GM21717 (cell line): Measurements from ENCODE around the gene HTR3B.
A peak's percentile ranks its signal among the peaks of the same experiment; 100 is the strongest.
"Not testable (repeated sequence)": the region's sequence is repeated elsewhere in the genome, so short reads cannot be mapped to it uniquely, and the experiment has no call there.

Experiments
- ATAC-seq: cut with Tn5 transposase; IDR thresholded peaks from one replicate; pipeline ENCODE4 v1.9.1; 2021; ENCODE audit warnings: mild to moderate bottlenecking, moderate library complexity; ENCODE audit not compliant: unreplicated experiment

Gene HTR3B, protein sequence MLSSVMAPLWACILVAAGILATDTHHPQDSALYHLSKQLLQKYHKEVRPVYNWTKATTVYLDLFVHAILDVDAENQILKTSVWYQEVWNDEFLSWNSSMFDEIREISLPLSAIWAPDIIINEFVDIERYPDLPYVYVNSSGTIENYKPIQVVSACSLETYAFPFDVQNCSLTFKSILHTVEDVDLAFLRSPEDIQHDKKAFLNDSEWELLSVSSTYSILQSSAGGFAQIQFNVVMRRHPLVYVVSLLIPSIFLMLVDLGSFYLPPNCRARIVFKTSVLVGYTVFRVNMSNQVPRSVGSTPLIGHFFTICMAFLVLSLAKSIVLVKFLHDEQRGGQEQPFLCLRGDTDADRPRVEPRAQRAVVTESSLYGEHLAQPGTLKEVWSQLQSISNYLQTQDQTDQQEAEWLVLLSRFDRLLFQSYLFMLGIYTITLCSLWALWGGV

DNA sequence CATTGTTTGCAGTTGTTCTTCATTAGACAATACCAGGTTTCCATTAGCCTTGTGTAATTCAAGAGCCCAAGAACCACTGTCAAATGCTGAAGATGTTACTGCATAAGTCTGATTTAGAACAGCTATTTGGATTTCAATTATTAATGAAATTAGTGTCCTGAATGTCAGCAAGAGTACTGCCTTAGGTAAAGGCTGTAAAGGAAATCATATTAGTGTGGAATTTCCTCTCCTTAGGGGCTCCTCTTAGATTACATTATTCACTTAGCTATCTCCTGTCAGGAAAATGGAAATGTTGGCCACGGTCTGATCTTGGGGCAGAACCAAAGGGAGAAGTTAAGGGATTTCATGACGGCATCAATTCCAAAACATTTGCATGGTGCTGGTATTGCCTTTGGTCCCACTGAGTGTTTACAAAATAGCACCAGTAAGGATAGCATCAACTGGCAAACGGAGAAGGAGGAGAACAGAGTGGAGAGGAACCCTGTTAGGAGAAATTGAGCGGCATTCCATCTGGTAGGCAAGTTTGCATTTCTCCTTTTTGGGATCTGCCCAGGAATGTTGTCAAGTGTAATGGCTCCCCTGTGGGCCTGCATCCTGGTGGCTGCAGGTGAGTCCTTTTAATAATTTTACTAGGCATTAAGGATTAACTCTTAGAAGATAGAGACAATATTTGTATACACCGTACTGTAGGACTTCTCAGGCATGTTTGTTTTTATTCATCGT is at the start of gene HTR3B:
HTR3B (plus strand) TSS at position 418 of the 723 bp plus-strand sequence; CDS start at position 556, 138 bp downstream.
- ATAC-seq, result no peak

DNA sequence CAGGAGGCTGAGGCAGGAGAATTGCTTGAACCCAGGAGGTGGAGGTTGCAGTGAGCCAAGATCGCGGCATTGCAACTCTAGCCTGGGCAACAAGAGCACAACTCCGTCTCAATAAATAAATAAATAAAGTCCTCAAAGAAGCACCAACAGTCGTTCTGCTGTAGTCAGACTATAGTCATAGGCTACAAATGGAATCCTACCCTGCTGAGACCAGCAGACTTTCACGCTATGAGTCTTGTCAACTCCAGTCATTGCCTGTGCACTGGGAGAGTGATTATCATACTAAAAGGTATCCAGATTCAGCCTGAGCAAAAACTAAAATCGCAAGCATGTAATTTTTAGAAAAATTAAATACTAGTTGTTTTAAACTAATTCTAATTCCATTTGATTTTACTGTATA is 48.8 kb upstream of the HTR3B start:
- no peak for ATAC-seq

DNA sequence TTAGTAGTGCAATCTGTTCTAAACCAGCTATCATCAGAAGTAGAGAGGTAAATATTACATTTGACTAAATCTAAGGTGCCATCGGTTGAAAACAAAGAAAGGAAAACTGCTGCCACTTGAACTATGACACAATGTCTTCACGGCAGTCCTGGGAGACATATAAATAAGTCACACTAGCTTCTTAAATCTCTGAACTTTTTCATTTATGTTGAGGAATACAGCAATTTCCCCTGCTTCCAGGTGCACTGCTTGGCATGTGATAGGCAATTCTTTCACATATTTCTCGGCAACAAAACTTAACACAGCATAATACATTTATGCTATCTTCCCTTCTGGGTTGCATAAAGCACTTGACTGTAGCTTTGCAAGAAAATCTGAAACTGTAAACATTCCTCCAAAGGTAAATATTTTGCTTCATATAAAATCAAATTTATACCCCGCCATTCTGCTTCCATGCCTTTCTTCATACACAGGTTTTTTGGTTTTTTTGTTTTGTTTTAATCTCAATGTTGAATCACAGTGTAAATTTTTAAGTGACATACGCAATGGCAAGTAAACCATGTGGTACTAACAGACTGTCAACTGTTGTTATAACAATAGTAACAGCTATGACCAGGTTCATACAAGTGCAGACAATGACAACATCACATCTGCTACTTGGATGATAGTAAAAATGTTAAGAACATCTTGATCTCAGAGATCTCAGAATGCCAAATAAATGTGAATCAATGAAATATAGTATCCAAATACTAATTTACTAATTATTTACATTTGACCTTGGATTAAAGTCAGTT is 47.4 kb upstream of the HTR3B start:
- no peak for ATAC-seq

DNA sequence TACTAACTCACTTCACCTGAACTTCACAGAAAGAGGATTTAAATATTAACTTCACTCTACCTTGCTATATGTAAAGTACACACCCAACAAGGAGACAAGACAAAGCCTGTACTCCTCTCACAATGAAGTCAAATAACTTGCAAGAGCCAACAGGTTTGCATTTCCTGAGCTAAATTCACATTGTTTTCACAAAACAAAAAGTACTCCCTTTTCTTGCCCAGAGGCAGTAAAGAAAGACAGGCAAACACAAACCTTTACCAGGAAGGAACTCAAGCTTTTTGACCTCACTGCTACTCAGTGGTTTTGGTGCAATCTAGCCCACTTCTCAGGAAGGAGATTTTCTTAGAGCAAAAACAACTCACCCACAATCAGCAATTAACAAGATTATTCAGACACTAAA is 44.9 kb upstream of the HTR3B start:
- ATAC-seq, result no peak

DNA sequence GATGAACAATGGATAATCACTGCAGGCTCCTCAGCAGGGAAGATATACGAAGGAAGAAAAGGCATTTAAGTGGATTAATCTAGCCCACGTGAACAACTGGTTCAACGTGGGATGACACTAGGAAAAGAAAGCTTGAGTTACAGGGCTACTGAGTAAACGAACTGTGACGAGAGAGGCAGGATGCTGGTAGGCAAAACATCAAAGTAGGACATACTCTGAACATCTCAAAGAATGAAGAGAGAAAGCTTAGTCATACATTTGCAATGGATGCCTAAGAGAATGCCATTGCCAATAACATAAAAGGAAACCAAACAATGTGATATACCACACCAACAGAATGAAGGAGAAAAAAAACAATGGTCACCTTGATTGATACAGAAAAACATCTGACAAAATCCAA is 42.2 kb upstream of the HTR3B start:
- no peak for ATAC-seq

DNA sequence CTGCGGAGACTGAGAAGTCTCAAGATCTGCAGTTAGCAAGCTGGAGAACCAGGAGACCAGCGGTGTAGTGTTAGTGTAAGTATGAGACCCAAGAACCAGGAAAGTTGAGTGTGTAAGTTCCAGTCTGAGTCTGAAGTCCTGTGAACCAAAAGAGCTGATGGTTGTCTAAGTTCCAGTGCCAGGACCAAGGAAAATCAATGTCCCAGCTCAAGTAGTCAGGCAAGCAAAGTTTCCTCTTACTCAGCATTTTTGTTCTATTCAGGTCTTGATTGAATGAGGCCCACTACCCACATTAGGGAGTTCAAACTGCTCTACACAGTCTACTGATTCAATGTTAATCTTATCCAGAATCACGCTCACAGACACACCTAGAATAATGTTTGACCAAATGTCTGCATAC is 40.2 kb upstream of the HTR3B start:
- ATAC-seq, result no peak

DNA sequence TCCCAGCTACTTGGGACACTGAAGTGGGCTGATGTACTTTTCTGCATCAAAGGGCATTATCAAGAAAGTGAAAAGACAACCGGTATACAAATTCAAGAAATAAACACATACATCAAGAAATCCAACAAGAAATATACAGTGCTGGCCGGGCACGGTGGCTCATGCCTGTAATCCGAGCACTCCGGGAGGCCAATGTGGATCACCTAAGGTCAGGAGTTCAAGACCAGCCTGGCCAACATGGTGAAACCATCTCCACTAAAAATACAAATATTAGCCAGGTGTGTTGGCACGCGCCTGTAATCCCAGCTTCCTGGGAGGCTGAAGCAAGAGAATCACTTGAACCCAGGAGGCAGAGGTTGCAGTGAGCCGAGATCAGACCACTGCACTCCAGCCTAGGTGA is 38.7 kb upstream of the HTR3B start:
- ATAC-seq, result no peak

DNA sequence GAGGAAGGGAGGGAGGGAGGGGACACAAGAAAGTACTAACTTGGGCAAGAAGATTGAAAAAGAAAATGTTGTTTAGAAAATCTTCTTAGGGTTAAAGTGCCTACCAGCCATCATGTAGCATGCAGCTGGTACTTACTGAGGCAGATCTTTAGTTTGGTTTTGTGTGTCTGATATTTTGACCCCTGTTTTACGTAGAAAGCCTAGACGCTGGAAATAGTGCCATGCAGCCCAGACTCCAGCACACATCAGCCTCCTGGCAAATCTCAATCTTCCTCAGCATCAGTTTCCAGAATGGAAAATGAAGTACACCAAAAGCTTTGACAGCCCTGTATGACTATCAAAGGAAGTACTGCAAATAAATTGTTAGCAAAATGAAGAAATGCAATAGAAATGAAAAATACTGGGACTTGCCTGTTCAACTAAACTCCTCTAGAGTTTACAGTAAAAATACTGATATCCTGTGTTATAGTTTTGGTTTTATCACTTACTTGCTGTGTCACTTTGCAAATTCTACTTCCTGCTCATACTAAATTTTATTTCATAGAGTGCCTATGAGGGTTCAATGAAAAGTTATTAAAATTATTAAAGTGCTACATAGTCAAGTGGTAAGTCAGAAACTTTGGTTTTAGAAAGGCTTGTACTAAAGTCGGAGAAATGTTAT is 36.6 kb upstream of the HTR3B start:
- ATAC-seq, result no peak

DNA sequence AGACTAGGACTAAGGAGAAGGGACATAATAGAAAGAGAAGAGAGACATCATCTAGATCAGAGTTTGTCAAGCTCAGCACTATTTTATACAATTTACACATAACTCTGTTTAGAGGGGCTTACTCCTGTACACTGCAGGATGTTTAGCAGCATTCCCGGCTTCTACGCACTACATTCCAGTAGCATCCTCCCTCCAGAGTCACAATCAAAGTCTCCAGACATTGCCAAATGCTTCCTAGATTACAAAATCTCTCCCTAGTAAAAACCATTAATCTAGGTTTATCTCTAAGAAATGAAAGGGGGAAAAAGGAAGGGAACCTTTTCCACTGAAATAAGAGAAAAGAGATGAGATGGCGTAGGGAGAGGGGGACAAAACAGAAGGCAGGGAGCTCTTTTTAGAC is 33.3 kb upstream of the HTR3B start:
- no peak for ATAC-seq

DNA sequence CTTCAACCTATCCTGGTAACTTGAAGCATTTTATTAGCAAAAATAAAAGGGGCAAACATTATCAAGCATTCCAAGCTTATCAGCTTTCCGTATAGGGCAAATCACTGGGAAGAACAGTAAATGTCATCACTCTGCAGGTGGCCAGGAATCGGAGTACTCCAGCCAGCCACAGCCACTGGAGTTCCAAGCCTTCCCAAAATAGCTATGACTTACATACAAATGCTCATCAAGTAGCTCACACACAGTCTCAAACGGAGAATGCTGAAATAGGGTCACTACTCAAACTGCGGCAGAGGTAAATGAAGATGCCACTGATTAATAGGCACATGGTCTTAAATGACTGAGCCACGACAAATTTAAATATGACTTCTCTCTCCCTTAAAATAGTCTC is 31.4 kb upstream of the HTR3B start:
- ATAC-seq, result no peak

DNA sequence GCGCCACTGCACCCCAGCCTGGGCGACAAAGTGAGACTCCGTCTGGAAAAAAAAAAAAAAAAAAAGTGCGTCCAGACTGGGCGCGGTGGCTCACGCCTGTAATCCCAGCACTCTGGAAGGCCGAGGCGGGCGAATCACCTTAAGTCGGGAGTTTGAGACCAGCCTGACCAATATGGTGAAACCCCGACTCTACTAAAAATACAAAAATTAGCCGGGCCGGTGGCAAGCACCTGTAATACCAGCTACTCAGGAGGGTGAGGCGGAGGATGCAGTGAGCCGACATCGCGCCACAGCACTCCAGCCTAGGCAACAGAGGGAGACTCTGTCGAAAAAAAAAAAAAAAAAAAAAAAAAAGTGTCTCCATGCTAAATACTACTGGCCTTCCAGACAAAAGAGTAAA is 30.5 kb upstream of the HTR3B start:
- ATAC-seq, result no peak

DNA sequence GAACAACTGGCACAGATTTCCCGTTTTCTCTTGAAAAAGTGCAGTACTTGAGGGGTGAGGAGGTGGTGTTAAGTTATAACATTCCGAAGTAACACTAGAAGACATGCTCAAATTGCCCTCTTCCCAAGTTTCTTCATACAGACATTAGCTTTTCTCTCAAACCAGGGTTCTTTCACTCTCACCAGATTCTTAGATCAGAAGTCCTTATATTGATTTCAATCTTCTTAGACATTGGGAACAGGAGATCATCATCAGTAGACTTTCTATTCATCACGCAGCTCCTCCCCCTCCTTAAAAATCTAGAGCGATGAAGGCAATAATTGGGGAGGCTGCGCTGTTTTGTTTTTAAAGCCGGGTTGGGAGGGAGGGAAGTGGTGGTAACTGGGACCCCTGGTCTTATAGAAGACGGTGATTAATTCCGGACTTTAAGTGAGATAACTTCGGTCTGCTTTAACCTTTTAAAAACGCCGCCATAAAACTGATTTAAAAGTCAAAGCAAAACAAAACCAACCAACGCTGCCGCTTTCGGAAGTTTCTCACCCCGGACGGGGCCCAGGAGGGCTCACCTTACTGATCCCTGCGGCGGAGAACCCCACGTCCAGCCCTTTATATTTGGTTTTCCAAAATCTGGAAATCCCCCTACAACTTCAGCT is 29.9 kb upstream of the HTR3B start:
- peak; percentile 40 for ATAC-seq

DNA sequence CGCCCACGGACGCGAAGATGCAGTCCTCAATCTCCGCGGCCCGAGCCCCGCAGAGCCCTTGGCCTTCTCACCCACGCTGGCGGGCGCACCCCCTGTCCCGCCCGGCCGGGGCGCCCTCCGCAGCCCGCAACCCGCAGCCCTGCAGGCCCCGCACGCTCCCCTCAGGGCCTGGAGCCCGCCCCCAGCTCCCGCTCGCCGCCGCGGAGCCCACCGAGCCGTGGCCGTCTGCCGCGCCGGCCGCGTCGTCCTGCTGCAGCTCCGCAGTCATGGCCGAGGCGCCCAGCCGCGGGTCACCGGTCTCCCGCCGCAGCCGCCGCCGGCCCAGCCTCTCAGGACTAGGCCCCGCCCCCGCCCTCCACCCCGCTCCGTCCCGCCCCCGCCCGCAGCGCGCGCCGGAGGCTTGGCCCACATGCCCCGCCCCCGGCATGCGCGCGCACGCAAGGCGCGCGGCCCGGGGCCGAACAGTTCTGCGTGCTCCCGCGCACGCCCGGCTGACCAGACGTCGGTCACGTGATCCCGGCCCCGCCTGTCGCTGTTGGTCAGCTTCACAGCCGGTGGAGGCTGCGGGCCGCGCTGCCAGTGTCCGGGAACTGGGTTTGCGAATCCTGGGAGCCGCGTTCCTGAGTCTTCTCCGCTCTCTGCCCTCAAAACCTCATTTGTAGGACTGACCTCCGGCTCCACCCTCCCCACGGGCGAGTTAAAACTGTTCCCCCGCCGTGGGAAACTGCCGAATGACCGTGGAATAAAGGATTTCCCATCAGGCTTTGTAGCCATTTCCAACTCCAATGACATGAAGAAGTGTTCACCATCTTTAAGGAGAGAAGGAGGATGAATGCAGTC is 29.1 kb upstream of the HTR3B start, which contains the start of gene USP28:
USP28 (minus strand) TSS at position 339 of the 840 bp plus-strand sequence; CDS start at position 268, 71 bp downstream.
- ATAC-seq, result peak; percentile 74

DNA sequence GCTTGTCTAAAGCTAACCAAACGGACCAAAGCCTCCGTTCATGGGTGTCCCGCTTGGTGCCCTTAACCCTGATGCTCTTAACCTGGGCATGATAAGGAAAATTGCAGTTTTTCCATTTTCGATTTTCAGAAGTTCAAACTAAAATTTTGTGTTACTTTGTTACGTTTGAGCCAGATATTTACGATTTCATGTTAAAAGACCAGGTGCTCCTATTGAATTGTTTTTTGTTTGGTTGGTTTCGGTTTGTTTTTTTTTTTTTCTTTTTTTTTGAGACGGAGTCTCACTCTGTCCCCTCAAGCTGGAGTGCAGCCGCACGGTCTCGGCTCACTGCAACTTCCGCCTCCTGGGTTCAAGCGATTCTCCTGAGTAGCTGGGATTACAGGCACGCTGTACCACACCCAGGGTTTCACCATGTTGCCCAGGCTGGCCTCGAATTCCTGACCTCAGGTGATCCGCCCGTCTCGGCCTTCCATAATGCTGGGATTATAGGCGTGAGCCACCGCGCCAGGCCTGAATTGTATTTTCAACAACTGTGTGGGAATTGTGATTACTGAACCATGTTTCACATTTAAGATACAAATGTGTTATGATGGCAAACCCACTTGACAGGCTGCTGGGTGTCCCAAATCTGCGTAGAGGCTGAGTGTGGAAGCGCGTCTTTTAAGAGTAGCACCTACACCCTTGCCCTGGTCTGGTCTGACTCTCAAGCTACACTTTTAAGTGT is 28.4 kb upstream of the HTR3B start:
- ATAC-seq, result no peak

DNA sequence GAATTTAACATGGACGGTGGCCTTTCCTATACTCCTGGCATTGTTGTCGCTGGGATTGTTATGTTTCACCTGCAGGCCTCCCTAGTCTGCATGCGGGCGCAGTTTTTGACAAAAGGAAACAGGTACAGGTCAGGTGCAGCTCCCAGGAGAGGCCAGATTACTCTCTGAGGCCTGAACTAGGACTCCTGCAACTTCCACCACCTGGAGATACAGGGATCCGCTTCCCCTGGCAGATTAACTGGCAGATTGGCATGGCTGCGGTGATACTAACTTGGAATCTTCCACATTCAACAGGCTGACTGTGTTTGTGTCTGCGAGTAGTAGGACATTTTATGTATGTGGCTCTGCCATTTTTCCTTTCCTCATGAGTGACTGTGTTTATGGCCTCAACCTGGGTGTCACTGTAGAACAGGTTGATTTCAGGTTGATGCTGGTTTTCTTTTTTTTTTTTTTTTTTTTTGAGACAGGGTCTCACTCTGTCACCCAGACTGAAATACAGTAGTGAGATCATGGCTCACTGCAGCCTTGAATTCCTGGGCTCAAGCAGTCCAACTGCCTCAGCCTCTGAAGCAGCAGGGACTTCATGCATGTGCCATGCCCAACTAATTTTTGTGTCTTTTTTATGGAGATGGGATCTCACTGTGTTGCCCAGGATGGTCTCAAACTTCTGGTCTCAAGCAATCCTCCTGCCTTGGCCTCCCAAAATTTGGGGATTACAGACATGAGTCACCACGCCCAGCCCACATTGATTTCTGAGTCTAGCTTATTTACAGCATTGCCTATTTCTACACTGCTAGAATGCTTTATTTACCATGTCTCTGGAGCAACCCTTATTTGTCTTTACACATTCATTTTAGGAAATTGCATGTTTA is 27.6 kb upstream of the HTR3B start:
- no peak for ATAC-seq

DNA sequence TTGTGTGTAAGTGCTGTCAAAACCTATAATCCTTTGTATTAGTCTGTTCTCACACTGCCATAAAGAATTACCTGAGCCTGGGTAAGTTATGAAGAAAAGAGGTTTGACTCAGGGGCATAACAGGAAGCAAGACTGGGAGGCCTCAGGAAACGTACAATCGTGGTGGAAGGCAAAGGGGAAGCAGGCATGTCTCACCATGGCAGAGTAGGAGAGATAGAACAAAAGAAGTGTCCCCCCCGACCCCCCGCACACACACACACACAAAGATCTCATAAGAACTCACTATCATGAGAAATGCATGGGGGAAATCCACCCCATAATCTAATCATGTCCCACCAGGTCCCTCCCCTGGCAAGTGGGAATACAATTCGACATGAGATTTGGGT is 26.9 kb upstream of the HTR3B start:
- ATAC-seq, result no peak

DNA sequence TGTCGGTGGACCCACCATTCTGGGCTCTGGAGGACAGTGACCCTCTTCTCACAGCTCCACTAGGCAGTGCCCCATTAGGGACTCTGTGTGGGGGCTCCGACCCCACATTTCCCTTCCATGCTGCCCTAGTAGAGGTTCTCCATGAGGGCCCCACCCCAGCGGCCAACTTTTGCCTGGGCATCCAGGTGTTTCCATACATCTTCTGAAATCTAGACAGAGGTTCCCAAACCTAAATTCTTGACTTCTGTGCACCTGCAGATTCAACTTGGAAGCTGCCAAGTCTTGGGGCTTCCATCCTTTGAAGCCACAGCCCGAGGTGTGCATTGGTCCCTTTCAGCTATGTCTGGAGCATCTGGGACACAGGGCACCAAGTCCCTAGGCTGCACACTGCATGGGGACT is 25.1 kb upstream of the HTR3B start:
- ATAC-seq, result not testable (repeated sequence)

DNA sequence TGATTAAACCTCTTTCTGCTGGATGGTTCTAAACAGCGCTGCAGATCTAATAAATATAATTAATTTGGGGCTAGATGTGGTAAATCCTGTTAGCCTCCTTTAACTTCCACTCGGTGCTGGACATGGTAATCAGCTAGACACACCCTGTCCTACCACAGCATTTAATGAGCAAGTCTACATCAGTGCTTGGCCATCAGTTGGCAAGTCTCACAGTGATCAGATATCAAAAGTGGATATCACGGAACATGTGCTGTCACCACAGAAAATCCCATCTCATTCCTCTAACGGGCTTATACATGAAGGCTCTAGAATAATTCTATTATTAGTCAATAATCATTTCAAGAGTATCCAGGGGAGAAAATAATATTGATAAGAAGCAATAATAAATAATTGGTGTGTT is 23.6 kb upstream of the HTR3B start:
- ATAC-seq, result no peak
